Gastroesophageal sphincter (tissue), 3 donors: ENCODE results near the gene CARD11.

Experiments
- EP300 ChIP-seq: sonication (generic); formaldehyde crosslinking; IDR thresholded peaks from one replicate; pipeline ENCODE4 v1.6.1; 2017; ENCODE audit warnings: antibody characterized with exemption, mild to moderate bottlenecking
- POLR2A ChIP-seq, 2 donors: fragments of 450-650 bp; IDR thresholded peaks; one replicate each; pipeline ENCODE4 v1.6.1; 2017; ENCODE audit warnings: antibody characterized with exemption in 2 of 2, mild to moderate bottlenecking in 2 of 2, moderate library complexity in 1 of 2
- POLR2AphosphoS5 ChIP-seq: sonication (generic); formaldehyde crosslinking; IDR thresholded peaks from one replicate; pipeline ENCODE4 v1.6.1; 2017; ENCODE audit warnings: antibody characterized with exemption
- TF ChIP-seq, protein P1 (sequence below), 4 experiments: fragments of 200-600 bp in 2 of 4; fragments of 450-650 bp in 2 of 4; sonication (generic) in 1 of 4; IDR thresholded peaks; one replicate each; pipeline ENCODE4 v1.5.1; 2017 to 2019; ENCODE audit warnings: antibody characterized with exemption in 4 of 4, mild to moderate bottlenecking in 2 of 4, moderate library complexity in 2 of 4

DNA sequence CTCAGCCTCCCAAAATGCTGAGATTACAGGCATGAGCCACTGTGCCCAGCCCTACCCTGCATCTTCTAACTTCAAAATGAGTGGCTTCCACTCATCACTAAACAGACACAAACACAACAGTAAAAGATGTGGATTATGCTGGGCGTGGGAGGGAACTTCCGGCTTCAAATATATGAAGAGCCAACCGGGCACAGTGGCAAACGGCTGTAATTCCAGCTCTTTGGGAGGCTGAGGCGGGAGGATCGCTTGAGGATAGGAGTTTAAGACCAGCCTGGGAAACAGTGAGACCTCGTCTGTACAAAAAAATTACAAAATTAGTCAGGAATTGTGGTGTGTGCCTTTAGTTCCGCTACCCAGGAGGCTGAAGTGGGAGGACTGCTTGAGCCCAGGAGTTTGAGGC, 107.4 kb downstream of the CARD11 start:
- TF ChIP-seq POLR2AphosphoS5 (no peak), POLR2A (IDR thresholded peaks at IDR 0.05) (no peak), EP300 (no peak)
- TF ChIP-seq, protein P1, sequence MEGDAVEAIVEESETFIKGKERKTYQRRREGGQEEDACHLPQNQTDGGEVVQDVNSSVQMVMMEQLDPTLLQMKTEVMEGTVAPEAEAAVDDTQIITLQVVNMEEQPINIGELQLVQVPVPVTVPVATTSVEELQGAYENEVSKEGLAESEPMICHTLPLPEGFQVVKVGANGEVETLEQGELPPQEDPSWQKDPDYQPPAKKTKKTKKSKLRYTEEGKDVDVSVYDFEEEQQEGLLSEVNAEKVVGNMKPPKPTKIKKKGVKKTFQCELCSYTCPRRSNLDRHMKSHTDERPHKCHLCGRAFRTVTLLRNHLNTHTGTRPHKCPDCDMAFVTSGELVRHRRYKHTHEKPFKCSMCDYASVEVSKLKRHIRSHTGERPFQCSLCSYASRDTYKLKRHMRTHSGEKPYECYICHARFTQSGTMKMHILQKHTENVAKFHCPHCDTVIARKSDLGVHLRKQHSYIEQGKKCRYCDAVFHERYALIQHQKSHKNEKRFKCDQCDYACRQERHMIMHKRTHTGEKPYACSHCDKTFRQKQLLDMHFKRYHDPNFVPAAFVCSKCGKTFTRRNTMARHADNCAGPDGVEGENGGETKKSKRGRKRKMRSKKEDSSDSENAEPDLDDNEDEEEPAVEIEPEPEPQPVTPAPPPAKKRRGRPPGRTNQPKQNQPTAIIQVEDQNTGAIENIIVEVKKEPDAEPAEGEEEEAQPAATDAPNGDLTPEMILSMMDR (IDR thresholded peaks at IDR 0.05): no peak
